HepG2 (cell line): ENCODE measurements around the gene CCDC88C. TPM values are rescaled to one million over a fixed set of nuclear protein-coding genes. Genes with fewer than 3 reads are reported as not detected.

Experiments
- ATAC-seq: fragments of 200-7000 bp; cut with Tn5 transposase; 3 replicates; pipeline ENCODE4 v1.9.1; 2020; ENCODE audit warnings: mild to moderate bottlenecking, moderate library complexity
- BruUV-seq: library from RNA; stranded (reverse); fragments of 400-500 nt; replicated peaks from 2 replicates; lab custom pipeline; 2021; lab: Mats Ljungman, UMichigan
- CTCF ChIA-PET: fragments of 300-600 bp; formaldehyde crosslinking; extraction: SDS; loops from one replicate; lab custom pipeline; 2021; ENCODE audit warnings: low total read pairs, inconsistent platforms, low intra/inter-chr PET ratio; lab: Yijun Ruan, JAX
- POLR2A ChIA-PET: fragments of 350-600 bp; sonication (Branson Sonifier 250); formaldehyde crosslinking; loops from one replicate; lab custom pipeline; 2020; ENCODE audit warnings: antibody characterized with exemption, inconsistent platforms; lab: Yijun Ruan, JAX
- DNase-seq: peaks from one replicate; pipeline ENCODE4 v3.0.0-alpha.2; 2015; ENCODE audit warnings: low spot score
- FAIRE-seq: peaks from 3 replicates; lab custom pipeline; 2011; peaks lifted over from hg19 to GRCh38; lab: Jason Lieb, UNC
- H2AFZ ChIP-seq: one replicate; pipeline ENCODE4 v1.6.1; 2011; ENCODE audit warnings: low read length, inconsistent platforms
- H3K27ac ChIP-seq: fragments of 300-600 bp; 3 replicates; pipeline ENCODE4 v1.8.0; 2011; ENCODE audit warnings: mixed run types, mild to moderate bottlenecking, mixed read lengths, low read length, inconsistent platforms; ENCODE audit not compliant: insufficient read depth; ENCODE audit errors: extremely low read length
- H3K27me3 ChIP-seq, 2 experiments: fragments of 200-600 bp in 1 of 2; 2 replicates in 1 of 2; 3 replicates in 1 of 2; pipeline versions ENCODE4 v1.6.0 to v1.8.0; 2011; ENCODE audit warnings: low read length in 2 of 2, mild to moderate bottlenecking in 2 of 2, moderate library complexity in 2 of 2, inconsistent platforms in 1 of 2; ENCODE audit not compliant: insufficient read depth in 2 of 2, control insufficient read depth in 1 of 2
- H3K36me3 ChIP-seq, 2 experiments: fragments of 200-600 bp in 1 of 2; replicated peaks in 1 of 2; 2 replicates in 1 of 2; 3 replicates in 1 of 2; pipeline versions ENCODE4 v1.5.1 to v1.8.0; 2011; ENCODE audit warnings: low read length in 2 of 2, inconsistent platforms in 1 of 2; ENCODE audit not compliant: insufficient read depth in 2 of 2, control insufficient read depth in 1 of 2
- H3K4me1 ChIP-seq: 2 replicates; pipeline ENCODE4 v1.5.1; 2012; ENCODE audit warnings: low read length, inconsistent platforms; ENCODE audit not compliant: insufficient read depth
- H3K4me2 ChIP-seq: 2 replicates; pipeline ENCODE4 v1.6.0; 2011; ENCODE audit warnings: low read depth, low read length, inconsistent platforms
- H3K4me3 ChIP-seq, 3 experiments: fragments of 200-600 bp in 1 of 3; sonication (generic), shearing (Covaris generic) in 1 of 3; replicated peaks in 1 of 3; 2 replicates each; pipeline ENCODE4 v1.5.1; 2011 to 2016; ENCODE audit warnings: low read length in 3 of 3, inconsistent platforms in 2 of 3, low read depth in 2 of 3, mild to moderate bottlenecking in 2 of 3, control low read depth in 1 of 3, mixed read lengths in 1 of 3; ENCODE audit not compliant: insufficient read depth in 1 of 3
- H3K79me2 ChIP-seq: one replicate; pipeline ENCODE4 v1.6.1; 2011; ENCODE audit warnings: low read length, inconsistent platforms; ENCODE audit not compliant: insufficient read depth
- H3K9ac ChIP-seq: 2 replicates; pipeline ENCODE4 v1.6.0; 2011; ENCODE audit warnings: mild to moderate bottlenecking, low read depth, low read length, inconsistent platforms; ENCODE audit not compliant: insufficient read depth
- H3K9me3 ChIP-seq: 2 replicates; pipeline ENCODE4 v1.5.1; 2012; ENCODE audit warnings: mild to moderate bottlenecking, low read length
- H4K20me1 ChIP-seq: 2 replicates; pipeline ENCODE4 v1.6.0; 2011; ENCODE audit warnings: inconsistent platforms, mild to moderate bottlenecking, low read length, moderate library complexity; ENCODE audit not compliant: insufficient read depth
- DRAP1 ChIP-seq: IDR thresholded peaks from 2 replicates; pipeline ENCODE4 v1.6.1; 2016; ENCODE audit warnings: missing genetic modification reagents, missing compliant biosample characterization
- EEA1 ChIP-seq: sonication (generic); formaldehyde crosslinking; IDR thresholded peaks from 2 replicates; pipeline ENCODE4 v1.5.1; 2020; ENCODE audit warnings: mild to moderate bottlenecking, missing genetic modification reagents, borderline replicate concordance
- ERF ChIP-seq: IDR thresholded peaks from 2 replicates; pipeline ENCODE4 v1.6.1; 2018; ENCODE audit warnings: missing biosample characterization, missing genetic modification reagents
- KLF6 ChIP-seq: IDR thresholded peaks from 2 replicates; pipeline ENCODE4 v1.8.0; 2016; ENCODE audit warnings: missing biosample characterization, missing genetic modification reagents
- SIN3A ChIP-seq: IDR thresholded peaks from 2 replicates; pipeline ENCODE4 v1.6.1; 2011; ENCODE audit warnings: low read depth, mild to moderate bottlenecking, control low read depth, low read length, borderline replicate concordance
- STAT6 ChIP-seq: sonication (generic); formaldehyde crosslinking; IDR thresholded peaks from 2 replicates; pipeline ENCODE4 v1.4.0; 2020; ENCODE audit warnings: missing genetic modification reagents, mild to moderate bottlenecking, borderline replicate concordance
- TGIF2 ChIP-seq: IDR thresholded peaks from 2 replicates; pipeline ENCODE4 v1.6.1; 2016; ENCODE audit warnings: control low read depth, missing compliant biosample characterization
- ZIK1 ChIP-seq: sonication (generic); formaldehyde crosslinking; IDR thresholded peaks from 2 replicates; pipeline ENCODE4 v1.5.0; 2020; ENCODE audit warnings: mild to moderate bottlenecking, low read depth, missing genetic modification reagents, borderline replicate concordance
- ZNF230 ChIP-seq: sonication (generic); formaldehyde crosslinking; IDR thresholded peaks from 2 replicates; pipeline ENCODE4 v1.4.0; 2020; ENCODE audit warnings: mild to moderate bottlenecking, missing genetic modification reagents
- ZNF235 ChIP-seq: sonication (generic); formaldehyde crosslinking; IDR thresholded peaks from 2 replicates; pipeline ENCODE4 v1.8.1; 2023; ENCODE audit warnings: mild to moderate bottlenecking, missing genetic modification reagents, borderline replicate concordance
- ZSCAN22 ChIP-seq: sonication (generic); formaldehyde crosslinking; IDR thresholded peaks from 2 replicates; pipeline ENCODE4 v1.4.0; 2020; ENCODE audit warnings: mild to moderate bottlenecking, missing genetic modification reagents
- WGBS: methylation state at CpG from one replicate; pipeline ENCODE4 v1.1.6; 2017; ENCODE audit warnings: low lambda C conversion rate; 5-methylcytosine and 5-hydroxymethylcytosine counted together
- in situ Hi-C: cut with HindIII; loops from 2 replicates; pipeline ENCODE4 v1.10.0; 2017; ENCODE audit warnings: low pct_unique_long_range_greater_than_20kb; ENCODE audit not compliant: extremely low pct_ligation_motif_present
- intact Hi-C: fragments of 100-400 bp; cut with micrococcal nuclease; formaldehyde crosslinking; loops from one replicate; pipeline ENCODE4 v1.10.0; 2022; ENCODE audit not compliant: unreplicated experiment
- polyA plus RNA-seq, 8 experiments: library from polyadenylated mRNA; depleted of rRNA in 3 of 8; stranded (reverse) in 7 of 8; unstranded in 1 of 8; fragments of >200 nt; fragmentation: Illumina TruSeq in 4 of 8; extraction: Trizol in 4 of 8; gene quantifications; 2 replicates each; pipeline versions ENCODE4 v1.2.1 to v1.2.3, GENCODE V29; 2011 to 2016; ENCODE audit warnings: low read depth in 4 of 8, missing spikeins in 1 of 8, mixed read lengths in 1 of 8; ENCODE audit not compliant: insufficient read depth in 1 of 8
- total RNA-seq, 5 experiments: library from RNA; depleted of rRNA; stranded (reverse); fragments of >200 nt; fragmentation: Illumina TruSeq; extraction: Trizol; gene quantifications; 2 replicates each; pipeline ENCODE4 v1.2.3, GENCODE V29; 2016; ENCODE audit warnings: low read depth in 1 of 5

Gene CCDC88C
- total and polyA plus RNA-seq, 2 of the 13 experiments (the other 11 are each of a cell fraction or from before 2014, with no cell fraction given): 3.6 to 11.7 TPM

GRCh38 chr14:91374287-91374878 lies 43.2 kb downstream of the CCDC88C start:
- ChIA-PET POLR2A (no interaction called here), CTCF (no interaction called here)
- Histone ChIP-seq H2AFZ (no peak overlapping the region), H4K20me1 (peaks cover 2% of the 10 kb centered on the region; the same call in 1 of the 2 replicates), H3K4me3 (no peak overlapping the region), H3K79me2 (no peaks in the 10 kb centered on the region), H3K27ac (no peak overlapping the region), H3K9me3 (no peaks in the 10 kb centered on the region), H3K36me3 (no peaks in the 10 kb centered on the region; a peak in 1 of 5 replicates), H3K27me3 (no peaks in the 10 kb centered on the region), H3K4me2 (no peak overlapping the region), H3K4me1 (peaks cover 20% of the 10 kb centered on the region), H3K9ac (no peak overlapping the region)
- WGBS: 95% methylated on average over 6 of the region's 7 CpGs
- BruUV-seq: no TSS peak
- no peak for FAIRE-seq
- in situ Hi-C loops (no loop called here), intact Hi-C loops (no loop called here)
- no peak for DNase-seq
- no peak for ATAC-seq
- TF ChIP-seq EEA1 (CRISPR knock-in tag) (no peak), DRAP1 (CRISPR knock-in tag) (no peak), ZNF235 (CRISPR knock-in tag) (no peak), TGIF2 (CRISPR knock-in tag) (no peak), STAT6 (CRISPR knock-in tag) (no peak), ZNF230 (CRISPR knock-in tag) (no peak), ZSCAN22 (CRISPR knock-in tag) (no peak), ERF (CRISPR knock-in tag) (no peak), ZIK1 (CRISPR knock-in tag) (no peak), SIN3A (no peak), KLF6 (no peak)
- TF ChIP-seq, all 625 proteins: peak for 0
